HG03520 (cell line): ENCODE data around the gene TYW1B.
"Not testable (repeated sequence)": the region's sequence is repeated elsewhere in the genome, so short reads cannot be mapped to it uniquely, and the experiment has no call there.

Source experiments
- ATAC-seq: cut with Tn5 transposase; IDR thresholded peaks from one replicate; pipeline ENCODE4 v1.9.1; 2021; ENCODE audit warnings: mild to moderate bottlenecking, moderate library complexity; ENCODE audit not compliant: unreplicated experiment

The TYW1B gene

GRCh38 chr7:72827839-72828591 lies at the start of gene TYW1B:
Gene TYW1B (minus strand): TSS chr7:72828200. CDS start chr7:72828075, 125 bp downstream.
- peak; percentile 93 for ATAC-seq

GRCh38 chr7:72867591-72867990 lies 39.6 kb upstream of the TYW1B start:
- ATAC-seq, result not testable (repeated sequence)

- ATAC-seq, result not testable (repeated sequence)
Measured at GRCh38 chr7:72858846-72859400, 30.9 kb upstream of the TYW1B start.

- not testable (repeated sequence) for ATAC-seq
Measured at GRCh38 chr7:72857925-72858324, 29.9 kb upstream of the TYW1B start.

GRCh38 chr7:72855261-72855660 lies 27.3 kb upstream of the TYW1B start:
- ATAC-seq, result not testable (repeated sequence)

- not testable (repeated sequence) for ATAC-seq
Measured at GRCh38 chr7:72852937-72853336, 24.9 kb upstream of the TYW1B start.

- not testable (repeated sequence) for ATAC-seq
Measured at GRCh38 chr7:72850746-72851145, 22.7 kb upstream of the TYW1B start.

- ATAC-seq, result not testable (repeated sequence)
Measured at GRCh38 chr7:72844146-72844545, 16.1 kb upstream of the TYW1B start.

- not testable (repeated sequence) for ATAC-seq
Measured at GRCh38 chr7:72843166-72843565, 15.2 kb upstream of the TYW1B start.

GRCh38 chr7:72840966-72841511 lies 13.0 kb upstream of the TYW1B start:
- ATAC-seq, result not testable (repeated sequence)

- ATAC-seq, result not testable (repeated sequence)
Measured at GRCh38 chr7:72838315-72838714, 10.3 kb upstream of the TYW1B start.

GRCh38 chr7:72837291-72837690 lies 9.3 kb upstream of the TYW1B start:
- not testable (repeated sequence) for ATAC-seq

GRCh38 chr7:72830567-72830966 lies 2.6 kb upstream of the TYW1B start:
- ATAC-seq, result not testable (repeated sequence)

- ATAC-seq, result peak; percentile 8
Measured at GRCh38 chr7:72829687-72830354, 1.8 kb upstream of the TYW1B start.

GRCh38 chr7:72829291-72829686 lies 1.3 kb upstream of the TYW1B start:
- peak; percentile 47 for ATAC-seq

GRCh38 chr7:72823765-72824732 lies 4.0 kb downstream of the TYW1B start:
- ATAC-seq, result not testable (repeated sequence)

- not testable (repeated sequence) for ATAC-seq
Measured at GRCh38 chr7:72822497-72822896, 5.5 kb downstream of the TYW1B start.

GRCh38 chr7:72818663-72819361 lies 9.2 kb downstream of the TYW1B start:
- ATAC-seq, result not testable (repeated sequence)

GRCh38 chr7:72817661-72818060 lies 10.3 kb downstream of the TYW1B start:
- ATAC-seq, result not testable (repeated sequence)
